OCI-LY1 (cell line): ENCODE measurements around the gene OR8G5.

Experiments used
- CTCF ChIP-seq: fragments of 200-600 bp; sonication (generic), shearing (Covaris generic); IDR thresholded peaks from 2 replicates; pipeline ENCODE4 v1.5.1; 2017; ENCODE audit warnings: mild to moderate bottlenecking, antibody characterized with exemption, low read length, moderate library complexity, mixed read lengths
- EZH2 ChIP-seq: fragments of 200-600 bp; sonication (generic), shearing (Covaris generic); IDR thresholded peaks from 2 replicates; pipeline ENCODE4 v1.8.0; 2017; ENCODE audit warnings: borderline replicate concordance, mixed run types, mild to moderate bottlenecking, antibody characterized with exemption, low read length, moderate library complexity, mixed read lengths

- TF ChIP-seq CTCF (no peak), EZH2 (no peak)
Measured at GRCh38 chr11:124311269-124311668, 55.1 kb downstream of the OR8G5 start.
